HEK293 (cell line): ENCODE data around the gene INTS6.

Source experiments
- GLIS2 ChIP-seq: fragments of 450-650 bp; formaldehyde crosslinking; IDR thresholded peaks from 2 replicates; pipeline ENCODE4 v1.5.1; 2016; ENCODE audit warnings: missing biosample characterization, missing genetic modification characterization
- KLF10 ChIP-seq: fragments of 450-650 bp; IDR thresholded peaks from 2 replicates; pipeline ENCODE4 v1.5.1; 2018; ENCODE audit warnings: missing biosample characterization, mild to moderate bottlenecking, missing genetic modification characterization
- MZF1 ChIP-seq: fragments of 450-650 bp; formaldehyde crosslinking; IDR thresholded peaks from 2 replicates; pipeline ENCODE4 v1.5.1; 2017; ENCODE audit warnings: missing biosample characterization, missing genetic modification characterization, borderline replicate concordance
- SCRT2 ChIP-seq: fragments of 450-650 bp; formaldehyde crosslinking; IDR thresholded peaks from 2 replicates; pipeline ENCODE4 v1.5.1; 2016; ENCODE audit warnings: missing biosample characterization, missing genetic modification characterization
- ZBTB20 ChIP-seq: fragments of 450-650 bp; formaldehyde crosslinking; IDR thresholded peaks from 2 replicates; pipeline ENCODE4 v1.5.1; 2016; ENCODE audit warnings: missing biosample characterization, missing genetic modification characterization
- ZNF138 ChIP-seq: fragments of 450-650 bp; formaldehyde crosslinking; IDR thresholded peaks from 2 replicates; pipeline ENCODE4 v1.5.1; 2016; ENCODE audit warnings: missing biosample characterization, missing genetic modification characterization, borderline replicate concordance
- ZNF140 ChIP-seq: fragments of 450-650 bp; formaldehyde crosslinking; IDR thresholded peaks from 2 replicates; pipeline ENCODE4 v1.5.1; 2016; ENCODE audit warnings: missing biosample characterization, missing genetic modification characterization
- ZNF155 ChIP-seq: fragments of 450-650 bp; formaldehyde crosslinking; IDR thresholded peaks from 2 replicates; pipeline ENCODE4 v1.5.1; 2016; ENCODE audit warnings: missing biosample characterization, missing genetic modification characterization
- ZNF169 ChIP-seq: fragments of 450-650 bp; formaldehyde crosslinking; IDR thresholded peaks from 2 replicates; pipeline ENCODE4 v1.5.1; 2016; ENCODE audit warnings: missing biosample characterization, missing genetic modification characterization
- ZNF175 ChIP-seq: fragments of 450-650 bp; formaldehyde crosslinking; IDR thresholded peaks from 2 replicates; pipeline ENCODE4 v1.5.1; 2016; ENCODE audit warnings: missing biosample characterization, missing genetic modification characterization
- ZNF19 ChIP-seq: fragments of 450-650 bp; formaldehyde crosslinking; IDR thresholded peaks from 2 replicates; pipeline ENCODE4; 2016; ENCODE audit warnings: missing biosample characterization, missing genetic modification characterization, low read depth
- ZNF211 ChIP-seq: fragments of 450-650 bp; formaldehyde crosslinking; IDR thresholded peaks from 2 replicates; pipeline ENCODE4 v1.5.1; 2016; ENCODE audit warnings: low read depth, missing biosample characterization, missing genetic modification characterization
- ZNF23 ChIP-seq: fragments of 450-650 bp; formaldehyde crosslinking; IDR thresholded peaks from 2 replicates; pipeline ENCODE4 v1.5.1; 2016; ENCODE audit warnings: missing biosample characterization, missing genetic modification characterization, borderline replicate concordance
- ZNF248 ChIP-seq: fragments of 450-650 bp; formaldehyde crosslinking; IDR thresholded peaks from 2 replicates; pipeline ENCODE4 v1.5.1; 2017; ENCODE audit warnings: missing biosample characterization, missing genetic modification characterization
- ZNF48 ChIP-seq: fragments of 450-650 bp; formaldehyde crosslinking; IDR thresholded peaks from 2 replicates; pipeline ENCODE4 v1.5.1; 2016; ENCODE audit warnings: missing biosample characterization, missing genetic modification characterization
- ZNF510 ChIP-seq: fragments of 450-650 bp; formaldehyde crosslinking; IDR thresholded peaks from 2 replicates; pipeline ENCODE4 v1.5.1; 2018; ENCODE audit warnings: mild to moderate bottlenecking, missing genetic modification characterization, missing biosample characterization; ENCODE audit not compliant: insufficient replicate concordance
- ZNF514 ChIP-seq: fragments of 450-650 bp; formaldehyde crosslinking; IDR thresholded peaks from 2 replicates; pipeline ENCODE4 v1.5.1; 2016; ENCODE audit warnings: missing biosample characterization, missing genetic modification characterization
- ZNF549 ChIP-seq: fragments of 450-650 bp; IDR thresholded peaks from 2 replicates; pipeline ENCODE4 v1.5.1; 2018; ENCODE audit warnings: missing biosample characterization, missing genetic modification characterization, mild to moderate bottlenecking, inconsistent platforms, moderate library complexity
- ZNF596 ChIP-seq: fragments of 450-650 bp; IDR thresholded peaks from 2 replicates; pipeline ENCODE4 v1.5.0; 2018; ENCODE audit warnings: missing biosample characterization, mild to moderate bottlenecking, missing genetic modification characterization, moderate library complexity
- ZNF645 ChIP-seq: fragments of 450-650 bp; formaldehyde crosslinking; IDR thresholded peaks from 2 replicates; pipeline ENCODE4; 2016; ENCODE audit warnings: missing biosample characterization, missing genetic modification characterization
- ZNF670 ChIP-seq: fragments of 450-650 bp; formaldehyde crosslinking; IDR thresholded peaks from 2 replicates; pipeline ENCODE4 v1.5.1; 2016; ENCODE audit warnings: missing biosample characterization, missing genetic modification characterization, low read depth
- ZNF768 ChIP-seq: fragments of 450-650 bp; formaldehyde crosslinking; IDR thresholded peaks from 2 replicates; pipeline ENCODE4 v1.5.1; 2018; ENCODE audit warnings: missing biosample characterization, mild to moderate bottlenecking, missing genetic modification characterization
- ZNF776 ChIP-seq: fragments of 450-650 bp; formaldehyde crosslinking; IDR thresholded peaks from 2 replicates; pipeline ENCODE4 v1.5.0; 2017; ENCODE audit warnings: missing biosample characterization, missing genetic modification characterization, borderline replicate concordance
- ZNF777 ChIP-seq: fragments of 450-650 bp; formaldehyde crosslinking; IDR thresholded peaks from 2 replicates; pipeline ENCODE4 v1.5.1; 2017; ENCODE audit warnings: missing biosample characterization, missing genetic modification characterization, borderline replicate concordance
- ZNF830 ChIP-seq: fragments of 450-650 bp; IDR thresholded peaks from 2 replicates; pipeline ENCODE4 v1.5.0; 2018; ENCODE audit warnings: missing biosample characterization, missing genetic modification characterization, low read depth, mild to moderate bottlenecking, moderate library complexity
- ZSCAN5A ChIP-seq: fragments of 450-650 bp; formaldehyde crosslinking; IDR thresholded peaks from 2 replicates; pipeline ENCODE4 v1.5.1; 2016; ENCODE audit warnings: missing biosample characterization, missing genetic modification characterization
- TF ChIP-seq, protein P1 (sequence below): fragments of 450-650 bp; formaldehyde crosslinking; IDR thresholded peaks from 2 replicates; pipeline ENCODE4 v1.5.1; 2016; ENCODE audit warnings: missing biosample characterization, missing genetic modification characterization
- TF ChIP-seq, protein P2 (sequence below): fragments of 450-650 bp; formaldehyde crosslinking; IDR thresholded peaks from 2 replicates; pipeline ENCODE4 v1.5.1; 2016; ENCODE audit warnings: missing biosample characterization, missing genetic modification characterization, borderline replicate concordance
- TF ChIP-seq, protein P3 (sequence below): fragments of 450-650 bp; formaldehyde crosslinking; IDR thresholded peaks from 2 replicates; pipeline ENCODE4 v1.5.1; 2016; ENCODE audit warnings: missing biosample characterization, missing genetic modification characterization

Gene INTS6

DNA sequence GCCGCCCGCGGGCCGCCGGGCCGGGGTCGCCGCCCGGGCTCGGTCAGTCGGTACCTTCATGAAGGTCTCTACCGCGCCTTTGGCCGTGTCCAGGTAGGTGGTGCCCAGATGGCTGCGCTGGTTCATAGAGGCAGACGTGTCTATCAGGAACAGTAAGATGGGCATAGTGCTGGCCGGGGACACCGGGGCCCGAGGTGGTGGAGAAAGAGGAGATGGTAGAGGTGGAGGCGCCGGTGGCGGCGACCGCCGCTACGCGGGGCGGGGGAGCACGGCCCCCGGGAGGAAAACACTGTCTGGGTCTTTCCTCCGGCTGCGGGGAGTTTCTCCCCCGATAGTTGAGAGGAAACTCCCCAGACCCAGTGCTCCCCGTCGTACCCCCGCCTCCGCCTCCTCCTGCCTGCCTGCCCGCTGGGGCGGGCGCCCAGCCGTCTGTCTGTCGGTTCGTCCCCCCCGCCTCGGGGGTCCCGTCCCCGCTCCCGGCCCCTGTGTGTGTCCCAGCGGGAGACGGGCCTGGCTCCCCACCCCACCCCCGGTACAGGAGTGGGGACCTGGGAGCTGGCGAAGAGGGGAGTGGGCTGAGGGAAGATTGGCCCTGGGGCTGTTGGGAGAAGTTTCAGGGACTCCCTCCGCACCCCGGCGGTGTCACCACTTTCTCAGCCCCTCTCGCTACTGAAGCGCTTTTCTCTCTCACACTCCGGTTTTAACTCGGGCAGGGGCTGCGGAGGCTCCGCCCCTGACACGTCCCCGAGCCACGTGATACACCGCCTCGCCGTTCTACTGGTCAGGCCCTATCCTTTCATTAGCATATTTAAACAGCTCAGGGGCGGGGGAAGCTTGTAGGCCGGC, at the start of gene INTS6 (continued):
- TF ChIP-seq, protein P1, sequence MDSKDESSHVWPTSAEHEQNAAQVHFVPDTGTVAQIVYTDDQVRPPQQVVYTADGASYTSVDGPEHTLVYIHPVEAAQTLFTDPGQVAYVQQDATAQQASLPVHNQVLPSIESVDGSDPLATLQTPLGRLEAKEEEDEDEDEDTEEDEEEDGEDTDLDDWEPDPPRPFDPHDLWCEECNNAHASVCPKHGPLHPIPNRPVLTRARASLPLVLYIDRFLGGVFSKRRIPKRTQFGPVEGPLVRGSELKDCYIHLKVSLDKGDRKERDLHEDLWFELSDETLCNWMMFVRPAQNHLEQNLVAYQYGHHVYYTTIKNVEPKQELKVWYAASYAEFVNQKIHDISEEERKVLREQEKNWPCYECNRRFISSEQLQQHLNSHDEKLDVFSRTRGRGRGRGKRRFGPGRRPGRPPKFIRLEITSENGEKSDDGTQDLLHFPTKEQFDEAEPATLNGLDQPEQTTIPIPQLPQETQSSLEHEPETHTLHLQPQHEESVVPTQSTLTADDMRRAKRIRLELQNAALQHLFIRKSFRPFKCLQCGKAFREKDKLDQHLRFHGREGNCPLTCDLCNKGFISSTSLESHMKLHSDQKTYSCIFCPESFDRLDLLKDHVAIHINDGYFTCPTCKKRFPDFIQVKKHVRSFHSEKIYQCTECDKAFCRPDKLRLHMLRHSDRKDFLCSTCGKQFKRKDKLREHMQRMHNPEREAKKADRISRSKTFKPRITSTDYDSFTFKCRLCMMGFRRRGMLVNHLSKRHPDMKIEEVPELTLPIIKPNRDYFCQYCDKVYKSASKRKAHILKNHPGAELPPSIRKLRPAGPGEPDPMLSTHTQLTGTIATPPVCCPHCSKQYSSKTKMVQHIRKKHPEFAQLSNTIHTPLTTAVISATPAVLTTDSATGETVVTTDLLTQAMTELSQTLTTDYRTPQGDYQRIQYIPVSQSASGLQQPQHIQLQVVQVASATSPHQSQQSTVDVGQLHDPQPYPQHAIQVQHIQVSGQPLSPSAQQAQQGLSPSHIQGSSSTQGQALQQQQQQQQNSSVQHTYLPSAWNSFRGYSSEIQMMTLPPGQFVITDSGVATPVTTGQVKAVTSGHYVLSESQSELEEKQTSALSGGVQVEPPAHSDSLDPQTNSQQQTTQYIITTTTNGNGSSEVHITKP (tag by site-specific recombination) = peak; percentile 64
- no peak for TF ChIP-seq ZNF777 (tag by site-specific recombination)
- TF ChIP-seq ZNF514 (tag by site-specific recombination) = no peak
- TF ChIP-seq MZF1 = peak; percentile 66; the same call in 1 of the 2 replicates
- no peak; the same call in 1 of the 2 replicates for TF ChIP-seq ZBTB20 (tag by site-specific recombination)
- no peak for TF ChIP-seq ZNF48 (tag by site-specific recombination)
- TF ChIP-seq ZNF175 = no peak
- TF ChIP-seq ZNF596 = no peak
- TF ChIP-seq ZSCAN5A (tag by site-specific recombination) = no peak
- TF ChIP-seq ZNF140 = no peak
- TF ChIP-seq, protein P2, sequence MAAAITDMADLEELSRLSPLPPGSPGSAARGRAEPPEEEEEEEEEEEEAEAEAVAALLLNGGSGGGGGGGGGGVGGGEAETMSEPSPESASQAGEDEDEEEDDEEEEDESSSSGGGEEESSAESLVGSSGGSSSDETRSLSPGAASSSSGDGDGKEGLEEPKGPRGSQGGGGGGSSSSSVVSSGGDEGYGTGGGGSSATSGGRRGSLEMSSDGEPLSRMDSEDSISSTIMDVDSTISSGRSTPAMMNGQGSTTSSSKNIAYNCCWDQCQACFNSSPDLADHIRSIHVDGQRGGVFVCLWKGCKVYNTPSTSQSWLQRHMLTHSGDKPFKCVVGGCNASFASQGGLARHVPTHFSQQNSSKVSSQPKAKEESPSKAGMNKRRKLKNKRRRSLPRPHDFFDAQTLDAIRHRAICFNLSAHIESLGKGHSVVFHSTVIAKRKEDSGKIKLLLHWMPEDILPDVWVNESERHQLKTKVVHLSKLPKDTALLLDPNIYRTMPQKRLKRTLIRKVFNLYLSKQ (tag by site-specific recombination) = no peak
- TF ChIP-seq, protein P3, sequence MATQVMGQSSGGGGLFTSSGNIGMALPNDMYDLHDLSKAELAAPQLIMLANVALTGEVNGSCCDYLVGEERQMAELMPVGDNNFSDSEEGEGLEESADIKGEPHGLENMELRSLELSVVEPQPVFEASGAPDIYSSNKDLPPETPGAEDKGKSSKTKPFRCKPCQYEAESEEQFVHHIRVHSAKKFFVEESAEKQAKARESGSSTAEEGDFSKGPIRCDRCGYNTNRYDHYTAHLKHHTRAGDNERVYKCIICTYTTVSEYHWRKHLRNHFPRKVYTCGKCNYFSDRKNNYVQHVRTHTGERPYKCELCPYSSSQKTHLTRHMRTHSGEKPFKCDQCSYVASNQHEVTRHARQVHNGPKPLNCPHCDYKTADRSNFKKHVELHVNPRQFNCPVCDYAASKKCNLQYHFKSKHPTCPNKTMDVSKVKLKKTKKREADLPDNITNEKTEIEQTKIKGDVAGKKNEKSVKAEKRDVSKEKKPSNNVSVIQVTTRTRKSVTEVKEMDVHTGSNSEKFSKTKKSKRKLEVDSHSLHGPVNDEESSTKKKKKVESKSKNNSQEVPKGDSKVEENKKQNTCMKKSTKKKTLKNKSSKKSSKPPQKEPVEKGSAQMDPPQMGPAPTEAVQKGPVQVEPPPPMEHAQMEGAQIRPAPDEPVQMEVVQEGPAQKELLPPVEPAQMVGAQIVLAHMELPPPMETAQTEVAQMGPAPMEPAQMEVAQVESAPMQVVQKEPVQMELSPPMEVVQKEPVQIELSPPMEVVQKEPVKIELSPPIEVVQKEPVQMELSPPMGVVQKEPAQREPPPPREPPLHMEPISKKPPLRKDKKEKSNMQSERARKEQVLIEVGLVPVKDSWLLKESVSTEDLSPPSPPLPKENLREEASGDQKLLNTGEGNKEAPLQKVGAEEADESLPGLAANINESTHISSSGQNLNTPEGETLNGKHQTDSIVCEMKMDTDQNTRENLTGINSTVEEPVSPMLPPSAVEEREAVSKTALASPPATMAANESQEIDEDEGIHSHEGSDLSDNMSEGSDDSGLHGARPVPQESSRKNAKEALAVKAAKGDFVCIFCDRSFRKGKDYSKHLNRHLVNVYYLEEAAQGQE = peak; percentile 56
- no peak for TF ChIP-seq ZNF768 (tag by site-specific recombination)
- no peak for TF ChIP-seq ZNF211
- no peak for TF ChIP-seq ZNF670 (tag by site-specific recombination)
- TF ChIP-seq ZNF248 (tag by site-specific recombination) = no peak
- TF ChIP-seq ZNF169 (tag by site-specific recombination) = no peak
- no peak for TF ChIP-seq ZNF19 (tag by site-specific recombination)
- no peak for TF ChIP-seq ZNF776 (tag by site-specific recombination)
- no peak for TF ChIP-seq ZNF645 (tag by site-specific recombination)
- TF ChIP-seq ZNF23 (tag by site-specific recombination) = no peak
- TF ChIP-seq ZNF155 (tag by site-specific recombination) = no peak
- TF ChIP-seq ZNF510 (tag by site-specific recombination) = no peak
- TF ChIP-seq GLIS2 = peak; percentile 84
- peak; percentile 29; the same call in 1 of the 2 replicates for TF ChIP-seq KLF10 (tag by site-specific recombination)
- no peak for TF ChIP-seq ZNF830
- no peak for TF ChIP-seq ZNF138
- no peak for TF ChIP-seq SCRT2 (tag by site-specific recombination)
- TF ChIP-seq ZNF549 (tag by site-specific recombination) = no peak
